Fibroblast of the aortic adventitia (primary cell): ENCODE results near the gene ATAD3B. TPM values are rescaled to one million over a fixed set of nuclear protein-coding genes. Genes with fewer than 3 reads are reported as not detected.
"Not testable (repeated sequence)": the region's sequence is repeated elsewhere in the genome, so short reads cannot be mapped to it uniquely, and the experiment has no call there.

Experiments used
- DNase-seq: peaks from one replicate; pipeline ENCODE4 v3.0.0-alpha.2; 2010; ENCODE audit warnings: low read depth
- H3K4me3 ChIP-seq: 2 replicates; pipeline ENCODE4 v1.5.1; 2011; ENCODE audit warnings: low read depth, mild to moderate bottlenecking, control low read depth, low read length, moderate library complexity
- CTCF ChIP-seq: IDR thresholded peaks from 2 replicates; pipeline ENCODE4 v1.5.1; 2011; ENCODE audit warnings: mild to moderate bottlenecking, low read length, control low read depth, inconsistent platforms; ENCODE audit not compliant: insufficient read depth
- total RNA-seq: library from RNA; depleted of rRNA; stranded (reverse); fragments of >200 nt; gene quantifications from 2 replicates; pipeline ENCODE4 v1.2.3, GENCODE V29; 2012; ENCODE audit warnings: low replicate concordance

ATAD3B gene
- total RNA-seq, 1 donor: 15.7 TPM

DNA sequence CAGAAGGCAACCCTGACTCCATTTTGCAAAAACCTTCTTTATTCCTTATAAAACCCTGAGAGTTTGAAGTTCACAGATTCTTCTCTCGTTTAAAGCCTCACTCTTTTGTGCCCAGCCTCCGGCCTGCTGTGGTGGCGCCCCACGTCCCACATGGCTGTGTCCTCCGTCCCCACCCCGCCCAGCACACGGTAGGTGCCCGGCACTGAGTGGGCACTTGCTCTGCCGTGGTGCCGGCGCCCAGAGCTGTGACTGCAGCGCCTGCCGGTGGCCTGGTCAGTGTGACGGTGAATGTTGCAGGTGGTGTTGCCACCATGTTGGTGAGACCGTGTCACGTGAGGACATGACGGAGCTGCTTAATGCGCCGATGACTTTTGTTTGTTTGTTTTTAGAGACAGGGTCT is 49.8 kb downstream of the ATAD3B start:
- no peak for TF ChIP-seq CTCF
- H3K4me3 ChIP-seq: no peak overlapping the region
- DNase-seq: no peak

- not testable (repeated sequence) for H3K4me3 ChIP-seq, DNase-seq
Observed at GRCh38 chr1:1522536-1522935, 51.0 kb downstream of the ATAD3B start.

DNA sequence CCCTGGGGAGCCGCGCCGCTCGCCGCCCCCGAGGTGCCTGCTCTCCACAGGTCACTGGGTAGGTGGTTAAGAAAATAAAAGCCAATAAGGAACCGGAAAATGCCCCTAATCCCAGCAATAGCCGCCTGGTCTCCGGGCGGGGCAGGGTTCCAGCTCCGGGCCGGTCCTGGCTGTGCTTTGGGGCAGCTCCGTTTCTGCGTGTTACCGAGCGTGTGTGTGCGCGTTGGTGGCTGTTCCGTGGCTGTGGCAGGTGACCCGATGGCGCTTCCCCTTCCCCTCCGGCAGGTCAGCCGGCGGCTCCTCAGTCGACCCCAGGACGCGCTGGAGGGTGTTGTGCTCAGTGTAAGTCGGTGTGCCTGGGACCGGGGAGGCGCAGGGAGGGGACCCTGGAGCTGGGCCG is 51.7 kb downstream of the ATAD3B start:
- DNase-seq, H3K4me3 ChIP-seq: not testable (repeated sequence)

DNA sequence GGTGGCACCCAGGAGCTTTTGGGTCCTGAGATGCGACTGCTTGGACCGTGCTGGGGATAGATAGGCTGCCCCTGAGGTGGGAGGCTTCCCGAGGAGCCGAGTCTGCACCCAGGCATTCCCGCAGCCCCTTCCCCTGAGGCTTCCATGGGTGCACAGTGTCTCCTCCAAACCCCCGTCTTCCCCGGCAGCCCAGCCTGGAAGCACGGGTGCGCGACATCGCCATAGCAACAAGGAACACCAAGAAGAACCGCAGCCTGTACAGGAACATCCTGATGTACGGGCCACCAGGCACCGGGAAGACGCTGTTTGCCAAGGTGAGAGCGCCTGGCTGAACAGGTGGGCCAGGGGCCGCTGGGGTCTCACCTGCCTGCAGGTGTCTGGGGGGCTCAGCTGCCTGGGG is 52.1 kb downstream of the ATAD3B start:
- not testable (repeated sequence) for H3K4me3 ChIP-seq, DNase-seq

GRCh38 chr1:1524750-1525383 is 53.3 kb downstream of the ATAD3B start:
- not testable (repeated sequence) for H3K4me3 ChIP-seq, DNase-seq

- not testable (repeated sequence) for DNase-seq, H3K4me3 ChIP-seq
Observed at GRCh38 chr1:1526476-1526875, 54.9 kb downstream of the ATAD3B start.

GRCh38 chr1:1527092-1527816 is 55.7 kb downstream of the ATAD3B start:
- H3K4me3 ChIP-seq: no peak overlapping the region
- DNase-seq: no peak
- TF ChIP-seq CTCF: no peak

DNA sequence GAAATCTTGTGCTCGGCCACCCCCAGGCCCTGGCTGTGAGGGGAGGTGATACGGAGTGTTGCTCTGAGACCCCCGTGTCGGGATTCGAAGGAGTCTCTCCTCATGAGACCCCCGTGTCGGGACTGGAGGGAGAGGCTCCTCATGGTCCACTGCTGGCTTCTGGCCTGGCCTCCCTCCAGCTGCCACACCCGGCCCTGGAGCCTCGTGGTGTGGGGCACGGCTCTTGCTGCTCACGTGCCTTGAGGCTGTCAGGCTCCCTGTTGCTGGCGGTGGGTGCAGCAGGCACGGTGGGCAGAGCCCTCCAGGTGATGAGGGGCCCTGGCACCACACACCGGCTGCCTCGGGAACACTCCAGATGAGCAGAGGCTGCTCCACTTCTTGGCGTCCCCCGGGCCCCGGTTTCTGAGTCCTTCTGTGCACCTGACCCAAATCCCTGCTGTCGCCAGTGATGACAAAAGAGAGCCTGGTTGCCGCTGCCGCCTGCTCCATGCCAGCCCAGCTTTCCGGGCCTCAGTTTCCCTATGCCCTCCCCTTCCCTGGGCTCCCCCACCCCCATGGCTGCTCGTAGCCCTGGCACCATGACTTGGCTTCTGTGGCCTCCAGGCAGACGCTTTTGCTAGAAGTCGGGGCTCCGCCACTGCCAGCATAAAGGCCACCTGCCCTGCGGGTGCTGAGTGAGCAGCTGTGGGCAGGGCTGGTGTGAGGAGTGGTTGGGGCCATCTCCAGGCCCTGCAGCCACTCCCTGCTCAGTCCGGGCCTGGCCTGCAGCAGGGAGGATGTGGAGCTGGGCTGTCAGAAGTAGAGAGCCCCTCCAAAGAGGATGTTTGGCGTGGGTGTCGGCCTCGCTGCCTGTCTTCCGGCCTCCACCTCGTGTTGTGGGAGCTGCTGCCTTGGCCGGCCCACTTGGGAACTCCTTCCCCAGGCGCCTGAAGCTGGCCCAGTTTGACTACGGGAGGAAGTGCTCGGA is 57.0 kb downstream of the ATAD3B start:
- TF ChIP-seq CTCF: no peak
- no peak overlapping the region for H3K4me3 ChIP-seq
- DNase-seq: no peak

DNA sequence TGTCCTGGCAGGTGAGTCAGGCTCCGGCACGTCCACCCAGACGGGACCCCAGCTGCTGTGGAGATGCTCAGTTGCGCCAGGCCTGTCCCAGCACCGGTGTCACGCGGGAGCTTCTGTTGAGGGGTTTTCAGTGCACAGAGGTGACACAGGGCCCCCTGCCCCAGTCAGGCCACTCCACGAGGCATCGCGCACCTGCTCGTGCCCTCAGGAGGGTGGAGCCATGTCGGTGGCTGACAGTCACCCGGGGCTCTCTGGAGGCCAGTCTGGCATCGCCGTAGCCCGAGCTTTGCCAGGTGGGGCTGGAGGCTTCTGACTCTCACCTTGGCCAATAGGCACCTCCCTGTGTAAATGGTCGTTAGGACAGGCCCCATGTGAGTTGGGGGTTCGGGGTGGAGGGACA is 57.8 kb downstream of the ATAD3B start:
- no peak for DNase-seq
- TF ChIP-seq CTCF: no peak
- no peak overlapping the region for H3K4me3 ChIP-seq
